ENCODE measurements around the gene PARD3B. TPM values are rescaled to one million over a fixed set of nuclear protein-coding genes. Genes with fewer than 3 reads are reported as not detected.
A peak's percentile ranks its signal among the peaks of the same experiment; 100 is the strongest.

PARD3B gene
- total RNA-seq, 1 experiment from 2014 or later = 3.9 TPM

DNA sequence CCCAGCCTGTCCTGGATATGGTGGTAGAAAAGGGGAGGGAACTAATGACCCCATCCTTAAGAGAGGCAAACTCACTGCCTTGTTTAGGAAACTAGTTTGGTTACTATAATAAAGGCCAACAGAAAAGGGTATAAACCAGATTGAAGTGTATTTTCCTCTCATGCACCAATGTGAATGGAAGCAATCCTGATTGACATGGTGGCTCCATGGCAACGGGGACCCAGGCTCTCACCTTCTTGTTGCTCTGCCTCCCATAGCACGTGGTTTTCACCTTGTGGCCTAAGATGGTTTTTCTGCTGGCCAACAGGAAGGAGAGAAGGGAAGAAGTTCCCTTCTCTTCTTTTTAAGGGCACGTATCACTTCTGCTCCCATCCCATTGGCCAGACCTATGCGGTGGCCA is 1069.7 kb downstream of the PARD3B start:
- BruUV-seq (replicated peaks) = no TSS peak

GRCh38 chr2:205617905-205618304 is 1072.6 kb downstream of the PARD3B start:
- Histone ChIP-seq H3K27ac (ENCODE audit: low read length) (no peak overlapping the region), H4K20me1 (ENCODE audit: low read length) (no peaks in the 10 kb centered on the region), H3K9me2 (replicated peaks; ENCODE audit: low read length) (no peaks in the 10 kb centered on the region), H3F3A (ENCODE audit: low read length, unreplicated experiment) (no peaks in the 10 kb centered on the region), H3K79me2 (ENCODE audit: low read length) (no peaks in the 10 kb centered on the region), H3K4me2 (ENCODE audit: low read length) (no peak overlapping the region), H3K9me3 (ENCODE audit: low read length) (no peaks in the 10 kb centered on the region), H3K36me3 (ENCODE audit: low read depth, low read length) (no peaks in the 10 kb centered on the region), H3K4me1 (ENCODE audit: insufficient read depth, low read length) (no peaks in the 10 kb centered on the region), H3K27me3 (ENCODE audit: low read length) (no peaks in the 10 kb centered on the region; the same call in 1 of the 2 replicates), H3K4me3 (ENCODE audit: low read length) (no peak overlapping the region), H2AFZ (ENCODE audit: low read length) (no peak overlapping the region), H3K9ac (ENCODE audit: low read length) (no peak overlapping the region)
- intact Hi-C loops (cut with micrococcal nuclease) = no loop called here
- BruUV-seq (replicated peaks) = no TSS peak
- TF ChIP-seq EZH2 (IDR thresholded peaks at IDR 0.05; ENCODE audit: low read length, unreplicated experiment) (no peak), EZH2phosphoT487 (IDR thresholded peaks at IDR 0.05; ENCODE audit: borderline replicate concordance, low read length) (no peak)
- TF ChIP-seq, protein P1, sequence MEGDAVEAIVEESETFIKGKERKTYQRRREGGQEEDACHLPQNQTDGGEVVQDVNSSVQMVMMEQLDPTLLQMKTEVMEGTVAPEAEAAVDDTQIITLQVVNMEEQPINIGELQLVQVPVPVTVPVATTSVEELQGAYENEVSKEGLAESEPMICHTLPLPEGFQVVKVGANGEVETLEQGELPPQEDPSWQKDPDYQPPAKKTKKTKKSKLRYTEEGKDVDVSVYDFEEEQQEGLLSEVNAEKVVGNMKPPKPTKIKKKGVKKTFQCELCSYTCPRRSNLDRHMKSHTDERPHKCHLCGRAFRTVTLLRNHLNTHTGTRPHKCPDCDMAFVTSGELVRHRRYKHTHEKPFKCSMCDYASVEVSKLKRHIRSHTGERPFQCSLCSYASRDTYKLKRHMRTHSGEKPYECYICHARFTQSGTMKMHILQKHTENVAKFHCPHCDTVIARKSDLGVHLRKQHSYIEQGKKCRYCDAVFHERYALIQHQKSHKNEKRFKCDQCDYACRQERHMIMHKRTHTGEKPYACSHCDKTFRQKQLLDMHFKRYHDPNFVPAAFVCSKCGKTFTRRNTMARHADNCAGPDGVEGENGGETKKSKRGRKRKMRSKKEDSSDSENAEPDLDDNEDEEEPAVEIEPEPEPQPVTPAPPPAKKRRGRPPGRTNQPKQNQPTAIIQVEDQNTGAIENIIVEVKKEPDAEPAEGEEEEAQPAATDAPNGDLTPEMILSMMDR (conservative IDR thresholded peaks at IDR 0.05; ENCODE audit: low read depth, low read length) = peak; percentile 29; the same call in 1 of the 2 replicates
- ChIA-PET CTCF (no interaction called here), POLR2A (ENCODE audit: unreplicated experiment) (interaction anchor here (0.6 kb wide), 1 partner anchor 58 kb away, joined by 3 read pairs; no protein-coding TSS in a partner anchor)
- DNase-seq (peak; percentile 45), ATAC-seq (peak; percentile 48; the same call in 1 of the 2 replicates)

More for the DNA sequence above, 1069.7 kb downstream of the PARD3B start:
- no peak overlapping the region for H3K4me2 ChIP-seq (ENCODE audit: low read length)
- no peak overlapping the region for H2AFZ ChIP-seq (ENCODE audit: low read length)
- CTCF ChIA-PET = no interaction called here
- H3K9me2 ChIP-seq (replicated peaks; ENCODE audit: low read length) = no peaks in the 10 kb centered on the region
- H3K9ac ChIP-seq (ENCODE audit: low read length) = no peak overlapping the region
- no peaks in the 10 kb centered on the region for H3F3A ChIP-seq (ENCODE audit: low read length, unreplicated experiment)
- no peaks in the 10 kb centered on the region for H3K36me3 ChIP-seq (ENCODE audit: low read depth, low read length)
- no peaks in the 10 kb centered on the region for H4K20me1 ChIP-seq (ENCODE audit: low read length)
- intact Hi-C loops (cut with micrococcal nuclease) = no loop called here
- DNase-seq (no peak), ATAC-seq (no peak)
- H3K27me3 ChIP-seq (ENCODE audit: low read length) = no peaks in the 10 kb centered on the region; the same call in 1 of the 2 replicates
- peaks cover 5% of the 10 kb centered on the region; the same call in 1 of the 2 replicates for H3K4me1 ChIP-seq (ENCODE audit: insufficient read depth, low read length)
- POLR2A ChIA-PET (ENCODE audit: unreplicated experiment) = no interaction called here
- no peaks in the 10 kb centered on the region for H3K79me2 ChIP-seq (ENCODE audit: low read length)
- no peaks in the 10 kb centered on the region for H3K9me3 ChIP-seq (ENCODE audit: low read length)
- no peak overlapping the region for H3K4me3 ChIP-seq (ENCODE audit: low read length)
- no peak overlapping the region for H3K27ac ChIP-seq (ENCODE audit: low read length)
- TF ChIP-seq EZH2phosphoT487 (IDR thresholded peaks at IDR 0.05; ENCODE audit: borderline replicate concordance, low read length) (no peak), EZH2 (IDR thresholded peaks at IDR 0.05; ENCODE audit: low read length, unreplicated experiment) (no peak)
- TF ChIP-seq, protein P1 (conservative IDR thresholded peaks at IDR 0.05; ENCODE audit: low read depth, low read length) = no peak

- DNase-seq = no peak
- Histone ChIP-seq H2AFZ (ENCODE audit: low read length) (no peak overlapping the region), H3K4me2 (ENCODE audit: low read length) (no peak overlapping the region), H3F3A (ENCODE audit: low read length, unreplicated experiment) (no peaks in the 10 kb centered on the region), H3K9ac (ENCODE audit: low read length) (no peak overlapping the region), H3K9me2 (replicated peaks; ENCODE audit: low read length) (no peaks in the 10 kb centered on the region), H3K27me3 (ENCODE audit: low read length) (no peaks in the 10 kb centered on the region; the same call in 1 of the 2 replicates), H3K4me3 (ENCODE audit: low read length) (no peak overlapping the region), H3K36me3 (ENCODE audit: low read depth, low read length) (no peaks in the 10 kb centered on the region), H3K9me3 (ENCODE audit: low read length) (no peaks in the 10 kb centered on the region), H3K79me2 (ENCODE audit: low read length) (no peaks in the 10 kb centered on the region), H4K20me1 (ENCODE audit: low read length) (no peaks in the 10 kb centered on the region), H3K4me1 (ENCODE audit: insufficient read depth, low read length) (no peaks in the 10 kb centered on the region), H3K27ac (ENCODE audit: low read length) (no peak overlapping the region)
- intact Hi-C loops (cut with micrococcal nuclease) = no loop called here
- TF ChIP-seq EZH2 (IDR thresholded peaks at IDR 0.05; ENCODE audit: low read length, unreplicated experiment) (no peak), EZH2phosphoT487 (IDR thresholded peaks at IDR 0.05; ENCODE audit: borderline replicate concordance, low read length) (no peak)
- TF ChIP-seq, protein P1 (conservative IDR thresholded peaks at IDR 0.05; ENCODE audit: low read depth, low read length) = no peak
- ChIA-PET CTCF (no interaction called here), POLR2A (ENCODE audit: unreplicated experiment) (no interaction called here)
- no TSS peak for BruUV-seq (replicated peaks)
- no peak for ATAC-seq
These were observed 1074.3 kb downstream of the PARD3B start for GRCh38 chr2:205619600-205619999.

All from PC-3 (cell line).